NOMO-1 treated with DMSO at 0.1 percent for 48 hours (cell line): ENCODE data around the gene LYST.

Experiments
- DNase-seq: peaks from one replicate; lab custom pipeline; 2025; ENCODE audit not compliant: unreplicated experiment; lab: John Stamatoyannopoulos, UW

Gene LYST

GRCh38 chr1:235722858-235723257 lies 143.8 kb downstream of the LYST start:
- DNase-seq = no peak

GRCh38 chr1:235721982-235722381 lies 144.7 kb downstream of the LYST start:
- DNase-seq = no peak

GRCh38 chr1:235720544-235720943 lies 146.2 kb downstream of the LYST start:
- DNase-seq = no peak

GRCh38 chr1:235714205-235714897 lies 152.4 kb downstream of the LYST start:
- no peak for DNase-seq

- no peak for DNase-seq
Observed at GRCh38 chr1:235712812-235713211, 153.9 kb downstream of the LYST start.

GRCh38 chr1:235710687-235711086 lies 156.0 kb downstream of the LYST start:
- DNase-seq = no peak

- no peak for DNase-seq
Observed at GRCh38 chr1:235709018-235709417, 157.7 kb downstream of the LYST start.

GRCh38 chr1:235708390-235708962 lies 158.2 kb downstream of the LYST start:
- DNase-seq = no peak

GRCh38 chr1:235703506-235703905 lies 163.2 kb downstream of the LYST start:
- no peak for DNase-seq

- no peak for DNase-seq
Observed at GRCh38 chr1:235702412-235702811, 164.3 kb downstream of the LYST start.

- no peak for DNase-seq
Observed at GRCh38 chr1:235697508-235697907, 169.2 kb downstream of the LYST start.

GRCh38 chr1:235689356-235689755 lies 177.3 kb downstream of the LYST start:
- no peak for DNase-seq

- no peak for DNase-seq
Observed at GRCh38 chr1:235688096-235688495, 178.6 kb downstream of the LYST start.

- DNase-seq = no peak
Observed at GRCh38 chr1:235683653-235684052, 183.1 kb downstream of the LYST start.

GRCh38 chr1:235682216-235682615 lies 184.5 kb downstream of the LYST start:
- no peak for DNase-seq

GRCh38 chr1:235679644-235680043 lies 187.1 kb downstream of the LYST start:
- DNase-seq = no peak

- no peak for DNase-seq
Observed at GRCh38 chr1:235679005-235679404, 187.7 kb downstream of the LYST start.

- DNase-seq = no peak
Observed at GRCh38 chr1:235675152-235675890, 191.4 kb downstream of the LYST start.

- no peak for DNase-seq
Observed at GRCh38 chr1:235673981-235674380, 192.7 kb downstream of the LYST start.

- DNase-seq = no peak
Observed at GRCh38 chr1:235671992-235672391, 194.7 kb downstream of the LYST start.

- no peak for DNase-seq
Observed at GRCh38 chr1:235670157-235670776, 196.4 kb downstream of the LYST start.

- no peak for DNase-seq
Observed at GRCh38 chr1:235669277-235669676, 197.4 kb downstream of the LYST start.
